Stimulated activated CD4-positive, alpha-beta T cell treated with anti-CD3 and anti-CD28 coated beads, Interleukin-12 subunit alpha, Interleukin-12 subunit beta, amount 100 ng/mL, for 4 hours (primary cell): ENCODE data around the gene HOXC13.

ENCODE experiments used
- DNase-seq: peaks from one replicate; pipeline ENCODE4 v3.0.0-alpha.2; 2020

The HOXC13 gene

GRCh38 chr12:53995378-53996239 is 57.0 kb downstream of the HOXC13 start:
- no peak for DNase-seq
